COR-L47 (cell line): ENCODE data around the gene PACS2.
"Not testable (repeated sequence)": the region's sequence is repeated elsewhere in the genome, so short reads cannot be mapped to it uniquely, and the experiment has no call there.

Source experiments
- DNase-seq: peaks from one replicate; lab custom pipeline; 2025; lab: John Stamatoyannopoulos, UW

Gene PACS2

DNA sequence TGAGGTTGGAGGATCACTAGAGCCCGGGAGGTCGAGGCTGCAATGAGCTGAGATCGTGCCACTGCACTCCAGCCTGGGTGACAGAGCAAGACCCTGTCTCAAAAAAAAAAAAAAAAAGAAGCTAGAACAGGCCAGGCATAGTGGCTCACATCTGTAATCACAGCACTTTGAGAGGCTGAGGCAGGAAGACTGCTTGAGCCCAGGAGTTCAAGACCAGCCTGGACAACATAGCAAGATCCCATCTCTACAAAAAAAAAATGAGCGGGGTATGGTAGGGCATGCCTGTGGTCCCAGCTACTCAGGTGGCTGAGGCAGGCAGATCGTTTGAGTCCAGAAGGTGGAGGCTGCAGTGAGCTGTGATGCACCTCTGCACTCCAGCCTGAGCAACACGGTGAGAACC, 25.6 kb upstream of the PACS2 start:
- DNase-seq, result not testable (repeated sequence)

- DNase-seq, result no peak
These were observed 23.8 kb upstream of the PACS2 start for GRCh38 chr14:105290621-105291346.

- DNase-seq, result no peak
These were observed 21.5 kb upstream of the PACS2 start for GRCh38 chr14:105292826-105293711.

- DNase-seq, result peak; percentile 87
These were observed 20.4 kb upstream of the PACS2 start for GRCh38 chr14:105294142-105294597.

DNA sequence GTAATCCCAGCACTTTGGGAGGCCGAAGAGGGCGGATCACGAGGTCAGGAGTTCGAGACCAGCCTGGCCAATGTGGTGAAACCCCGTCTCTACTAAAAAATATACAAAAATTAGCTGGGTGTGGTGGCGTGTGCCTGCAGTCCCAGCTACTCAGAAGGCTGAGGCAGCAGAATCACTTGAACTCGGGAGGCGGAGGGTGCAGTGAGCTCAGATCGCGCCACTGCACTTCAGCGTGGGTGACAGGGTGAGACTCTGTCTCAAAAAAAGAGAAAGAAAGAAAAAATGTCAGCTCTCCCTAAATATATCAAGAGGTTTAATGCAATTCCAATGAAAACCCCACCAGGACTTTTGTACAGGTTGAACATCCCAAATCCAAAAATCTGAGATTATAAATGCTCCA, 17.2 kb upstream of the PACS2 start:
- DNase-seq, result not testable (repeated sequence)

DNA sequence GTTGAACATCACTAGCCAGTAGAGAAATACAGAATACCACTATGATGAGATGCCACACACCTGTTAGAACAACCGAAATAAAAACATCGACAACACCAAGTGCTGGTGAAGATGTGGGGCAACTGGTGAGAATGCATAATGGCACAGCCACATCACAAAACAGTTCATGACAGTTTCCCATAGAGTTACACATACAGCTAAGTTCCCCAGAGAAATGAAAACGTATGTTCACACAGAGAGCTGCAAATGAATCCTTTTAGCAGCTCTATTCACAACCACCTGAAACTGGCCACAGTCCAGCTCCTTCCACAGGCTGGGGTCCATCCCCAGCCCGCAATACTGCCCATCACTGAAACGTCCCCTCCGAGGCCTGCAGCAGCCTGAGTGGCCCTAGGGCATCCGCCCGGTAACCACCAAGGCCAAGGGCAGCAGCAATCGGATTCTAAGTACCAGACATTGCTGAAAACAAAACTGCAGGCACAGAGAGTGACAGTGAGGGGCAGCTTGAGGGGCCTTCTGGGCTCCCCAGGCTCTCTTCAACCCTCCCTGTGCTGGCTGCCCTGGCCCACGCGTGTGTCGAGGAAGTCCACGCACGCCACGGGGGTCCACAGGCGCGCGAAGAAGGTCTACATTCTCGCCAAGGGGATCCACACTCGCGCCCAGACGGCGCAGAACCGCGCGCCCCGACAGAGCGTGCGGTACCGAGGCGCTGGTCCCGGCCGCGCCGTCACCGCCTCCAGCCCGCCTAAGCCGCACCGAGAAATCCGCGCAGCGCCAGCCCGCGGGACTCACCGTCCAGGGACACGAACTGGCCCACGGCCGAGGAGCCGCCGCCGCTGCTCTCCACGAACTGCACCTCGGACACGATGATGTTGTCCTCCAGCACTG, 14.7 kb upstream of the PACS2 start:
- DNase-seq, result no peak

DNA sequence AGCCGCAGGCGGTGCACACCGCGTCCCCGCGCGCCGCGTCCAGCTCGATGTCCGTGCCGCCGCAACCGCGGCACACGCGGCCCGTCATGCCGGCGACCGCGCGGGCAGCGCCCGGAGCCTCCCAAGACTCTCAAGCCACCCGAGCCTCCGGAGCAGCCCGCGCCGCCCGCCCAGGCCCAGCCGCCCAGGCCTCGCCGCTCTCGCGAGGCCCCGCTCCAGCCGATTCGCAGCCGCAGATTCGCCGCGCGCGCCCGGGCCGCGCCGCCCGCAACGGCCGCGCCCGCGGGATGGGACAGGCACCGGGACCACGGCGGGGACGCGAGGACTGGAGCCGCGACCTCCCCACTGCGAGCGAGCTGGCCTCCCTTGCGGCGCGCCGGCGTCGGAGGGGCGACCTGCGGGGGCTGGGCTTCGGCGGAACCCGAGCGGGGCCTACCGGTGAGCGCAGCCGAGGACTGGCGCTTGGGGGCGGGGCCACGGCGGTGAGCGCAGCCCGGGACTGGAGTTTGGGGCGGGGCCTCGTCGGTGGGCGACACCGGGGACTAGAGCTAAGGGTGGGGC, 13.9 kb upstream of the PACS2 start, which contains the start of gene BRF1:
Gene BRF1, minus strand, starts transcription at position 460 of the 561 bp plus-strand sequence. Its CDS starts 372 bp downstream, at position 88.
- peak; percentile 94 for DNase-seq

DNA sequence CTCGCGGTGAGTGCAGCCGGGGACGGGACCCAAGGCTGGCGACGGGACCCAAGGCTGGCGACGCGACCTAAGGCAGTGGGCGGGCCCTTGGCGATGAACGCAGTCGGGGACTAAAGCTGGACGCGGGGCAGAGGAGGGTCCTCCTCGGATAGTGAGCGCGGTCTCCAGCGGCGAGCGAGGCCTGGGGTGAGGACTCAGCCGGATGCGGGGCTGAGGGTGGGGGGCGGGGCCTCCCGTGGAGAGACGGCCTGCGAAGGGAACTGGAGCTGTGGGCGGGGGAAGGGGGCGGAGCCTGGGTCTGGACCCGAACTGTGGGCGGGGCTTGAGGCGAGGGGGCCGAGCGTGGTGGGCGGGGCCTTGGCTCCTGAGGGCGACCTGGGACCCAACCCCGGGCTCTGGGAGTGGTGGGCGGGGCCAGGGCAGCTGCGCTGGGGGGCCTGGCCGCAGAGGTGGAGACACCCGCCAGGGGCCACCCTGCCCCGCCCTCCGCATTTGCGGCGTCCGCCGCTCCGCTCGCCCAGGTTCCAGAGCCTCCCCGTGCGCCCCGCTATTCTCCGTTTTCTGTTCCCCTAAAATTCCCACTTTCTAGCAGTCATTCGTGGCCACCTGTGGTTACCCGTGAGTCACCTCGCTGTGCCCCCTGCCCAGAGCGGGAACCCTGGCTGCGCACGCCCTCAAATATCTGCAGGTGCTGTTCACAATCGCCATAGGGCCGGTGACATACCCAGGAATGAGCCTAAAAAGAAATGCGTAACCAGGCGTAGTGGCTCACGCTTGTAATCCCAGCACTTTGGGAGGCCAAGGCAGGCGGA, 13.2 kb upstream of the PACS2 start:
- DNase-seq, result peak; percentile 93

DNA sequence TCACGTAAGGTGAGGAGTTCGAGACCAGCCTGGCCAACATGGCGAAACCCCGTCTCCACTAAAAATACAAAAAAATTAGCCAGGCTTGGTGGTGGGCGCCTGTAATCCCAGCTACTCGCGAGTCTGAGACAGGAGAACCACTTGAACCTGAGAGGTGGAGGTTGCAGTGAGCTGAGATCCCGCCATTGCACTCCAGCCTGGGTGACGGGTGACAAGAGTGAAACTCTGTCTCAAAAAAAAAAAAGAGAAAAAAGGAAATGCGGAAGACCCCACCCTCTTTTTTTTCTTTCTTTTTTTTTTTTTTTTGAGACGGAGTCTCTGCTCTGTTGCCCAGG, 12.7 kb upstream of the PACS2 start:
- DNase-seq, result not testable (repeated sequence)

DNA sequence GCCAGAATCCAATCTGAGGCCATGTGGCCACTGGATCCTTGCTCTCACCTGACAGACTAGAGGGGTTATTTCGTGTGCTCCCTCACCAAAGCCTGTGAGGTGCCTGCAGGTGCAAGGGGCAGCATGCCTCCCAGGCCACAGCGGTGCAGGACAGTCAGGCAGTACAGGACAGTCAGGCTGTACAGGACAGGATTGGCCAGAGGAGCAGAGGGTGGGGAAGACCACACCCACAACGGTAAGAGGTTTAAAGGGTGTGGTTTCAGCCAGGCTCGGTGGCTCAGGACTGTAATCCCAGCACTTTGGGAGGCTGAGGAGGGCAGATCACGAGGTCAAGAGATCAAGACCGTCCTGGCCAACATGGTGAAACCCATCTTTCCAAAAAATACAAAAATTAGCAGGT, 10.6 kb upstream of the PACS2 start:
- no peak for DNase-seq

DNA sequence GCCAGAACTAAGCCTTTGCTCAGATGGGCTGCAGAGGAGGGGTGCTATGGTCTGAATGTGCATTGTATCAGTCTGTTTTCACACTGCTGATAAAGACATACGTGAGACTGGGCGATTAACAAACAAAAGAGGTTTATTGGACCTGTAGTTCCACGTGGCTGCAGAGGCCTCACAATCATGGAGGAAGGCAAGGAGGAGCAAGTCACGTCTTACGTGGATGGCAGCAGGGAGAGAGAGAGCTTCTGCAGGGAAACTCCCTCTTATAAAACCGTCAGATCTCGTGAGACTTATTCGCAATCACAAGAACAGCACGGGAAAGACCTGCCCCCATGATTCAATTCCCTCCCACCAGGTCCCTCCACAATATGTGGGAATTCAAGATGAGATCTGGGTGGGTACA, 10.0 kb upstream of the PACS2 start:
- no peak for DNase-seq

GRCh38 chr14:105305345-105305744, 9.2 kb upstream of the PACS2 start:
- DNase-seq, result no peak

DNA sequence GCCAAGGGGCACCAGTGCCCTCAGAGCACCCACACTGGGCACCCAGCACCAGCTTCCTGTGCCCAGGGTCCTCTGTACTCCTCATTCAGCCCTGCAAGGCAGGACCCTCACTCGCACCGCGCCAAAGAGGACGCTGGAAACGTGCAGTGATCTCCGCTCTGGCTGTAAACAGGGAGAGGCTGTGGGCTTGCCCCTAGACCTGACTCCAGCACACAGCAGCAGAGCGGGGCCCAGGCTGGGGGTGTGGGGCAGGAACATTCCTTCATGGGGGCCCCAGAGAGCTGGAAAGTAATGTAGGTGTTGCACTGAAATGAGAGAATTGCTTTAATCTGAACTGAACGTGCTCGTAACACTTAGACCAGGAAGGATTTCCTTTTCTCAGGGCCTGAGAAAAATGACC, 8.8 kb upstream of the PACS2 start:
- no peak for DNase-seq

GRCh38 chr14:105307052-105307727, 7.4 kb upstream of the PACS2 start:
- DNase-seq, result no peak

- DNase-seq, result no peak
These were observed 5.2 kb upstream of the PACS2 start for GRCh38 chr14:105309371-105309770.

DNA sequence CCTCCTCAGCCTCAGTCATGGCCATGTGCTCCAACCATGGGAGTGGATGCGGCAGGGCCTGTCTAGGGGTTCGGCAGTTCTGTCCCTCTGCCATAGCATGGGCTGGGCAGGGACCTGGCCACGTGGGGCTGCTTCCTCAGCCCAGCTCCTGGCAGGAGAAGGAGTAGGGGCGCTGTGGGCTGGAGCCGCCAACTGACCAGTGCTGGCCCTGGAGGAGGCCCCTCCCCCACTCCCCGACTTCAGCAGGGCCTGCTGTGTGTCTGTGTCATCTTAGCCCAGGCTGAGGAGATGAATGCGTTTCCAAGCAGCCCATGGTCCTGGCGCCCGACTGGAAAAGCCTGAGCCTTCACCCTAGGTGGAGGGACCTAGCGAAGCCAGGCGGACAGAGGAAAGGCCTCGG, 2.7 kb upstream of the PACS2 start:
- DNase-seq, result no peak

GRCh38 chr14:105312973-105313372, 1.6 kb upstream of the PACS2 start:
- no peak for DNase-seq

- peak; percentile 72 for DNase-seq
These were observed 914 bp upstream of the PACS2 start for GRCh38 chr14:105313381-105314286.

DNA sequence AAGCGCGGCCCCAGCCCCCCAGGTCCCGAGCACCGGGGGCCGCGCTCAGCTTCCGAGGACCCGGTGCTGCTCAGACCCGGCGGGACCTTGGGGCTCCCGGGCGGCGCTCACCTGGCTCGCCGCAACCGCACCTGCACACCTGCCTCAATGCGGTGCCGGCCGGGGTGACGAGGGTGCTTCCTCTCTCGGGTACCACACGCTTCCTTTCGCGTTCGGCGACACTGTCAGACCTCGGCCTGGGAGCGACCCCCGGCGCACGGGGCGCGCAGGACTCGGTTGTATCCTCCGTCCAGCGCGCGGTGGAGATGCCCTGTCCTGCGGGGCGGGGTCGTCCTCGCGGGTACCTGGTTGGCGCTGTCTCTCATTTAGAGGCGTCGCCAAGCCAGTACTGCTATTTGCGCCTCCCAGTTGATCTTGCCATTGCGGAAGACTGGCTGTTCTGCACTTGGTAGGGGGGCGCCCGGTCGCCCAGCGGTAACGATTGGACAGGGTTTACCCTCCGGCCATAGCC, 718 bp downstream of the PACS2 start:
- peak; percentile 82 for DNase-seq
